Ishikawa (cell line): ENCODE data around the gene SLC8A1.

Experiments used
- CEBPB ChIP-seq: IDR thresholded peaks from 2 replicates; pipeline ENCODE4 v1.6.1; 2012
- CREB1 ChIP-seq: IDR thresholded peaks from 2 replicates; pipeline ENCODE4 v1.6.1; 2012; ENCODE audit warnings: low read depth
- EGR1 ChIP-seq: IDR thresholded peaks from 2 replicates; pipeline ENCODE4 v1.6.1; 2012
- EP300 ChIP-seq: IDR thresholded peaks from 2 replicates; pipeline ENCODE4 v1.6.1; 2012; ENCODE audit warnings: borderline replicate concordance
- FOXM1 ChIP-seq: IDR thresholded peaks from 2 replicates; pipeline ENCODE4 v1.6.1; 2012; ENCODE audit warnings: low read depth, borderline replicate concordance
- NFIC ChIP-seq: IDR thresholded peaks from 2 replicates; pipeline ENCODE4 v1.6.1; 2012
- RAD21 ChIP-seq: IDR thresholded peaks from 2 replicates; pipeline ENCODE4 v1.6.1; 2012; ENCODE audit warnings: low read depth
- TAF1 ChIP-seq: IDR thresholded peaks from 2 replicates; pipeline ENCODE4 v1.6.1; 2012; ENCODE audit warnings: low read depth, mild to moderate bottlenecking
- TCF12 ChIP-seq: IDR thresholded peaks from 2 replicates; pipeline ENCODE4 v1.6.1; 2012; ENCODE audit warnings: low read depth
- TEAD4 ChIP-seq: IDR thresholded peaks from 2 replicates; pipeline ENCODE4 v1.6.1; 2012
- YY1 ChIP-seq: IDR thresholded peaks from 2 replicates; pipeline ENCODE4 v1.6.1; 2012; ENCODE audit warnings: low read depth
- ZBTB7A ChIP-seq: IDR thresholded peaks from 2 replicates; pipeline ENCODE4 v1.6.1; 2012; ENCODE audit warnings: low read depth
- TF ChIP-seq, protein P1 (sequence below): IDR thresholded peaks from 2 replicates; pipeline ENCODE4 v1.6.1; 2012
- TF ChIP-seq, protein P2 (sequence below): IDR thresholded peaks from 2 replicates; pipeline ENCODE4 v1.6.1; 2012; ENCODE audit warnings: low read depth, mild to moderate bottlenecking
- TF ChIP-seq, protein P3 (sequence below): IDR thresholded peaks from 2 replicates; pipeline ENCODE4 v1.6.1; 2012

SLC8A1 gene

GRCh38 chr2:40106061-40106460 is 345.8 kb downstream of the SLC8A1 start:
- TF ChIP-seq YY1 (no peak), CEBPB (no peak), TEAD4 (no peak), CREB1 (no peak), RAD21 (no peak), EGR1 (no peak), TAF1 (no peak)
- TF ChIP-seq, protein P1, sequence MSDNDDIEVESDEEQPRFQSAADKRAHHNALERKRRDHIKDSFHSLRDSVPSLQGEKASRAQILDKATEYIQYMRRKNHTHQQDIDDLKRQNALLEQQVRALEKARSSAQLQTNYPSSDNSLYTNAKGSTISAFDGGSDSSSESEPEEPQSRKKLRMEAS: no peak
- TF ChIP-seq, protein P2, sequence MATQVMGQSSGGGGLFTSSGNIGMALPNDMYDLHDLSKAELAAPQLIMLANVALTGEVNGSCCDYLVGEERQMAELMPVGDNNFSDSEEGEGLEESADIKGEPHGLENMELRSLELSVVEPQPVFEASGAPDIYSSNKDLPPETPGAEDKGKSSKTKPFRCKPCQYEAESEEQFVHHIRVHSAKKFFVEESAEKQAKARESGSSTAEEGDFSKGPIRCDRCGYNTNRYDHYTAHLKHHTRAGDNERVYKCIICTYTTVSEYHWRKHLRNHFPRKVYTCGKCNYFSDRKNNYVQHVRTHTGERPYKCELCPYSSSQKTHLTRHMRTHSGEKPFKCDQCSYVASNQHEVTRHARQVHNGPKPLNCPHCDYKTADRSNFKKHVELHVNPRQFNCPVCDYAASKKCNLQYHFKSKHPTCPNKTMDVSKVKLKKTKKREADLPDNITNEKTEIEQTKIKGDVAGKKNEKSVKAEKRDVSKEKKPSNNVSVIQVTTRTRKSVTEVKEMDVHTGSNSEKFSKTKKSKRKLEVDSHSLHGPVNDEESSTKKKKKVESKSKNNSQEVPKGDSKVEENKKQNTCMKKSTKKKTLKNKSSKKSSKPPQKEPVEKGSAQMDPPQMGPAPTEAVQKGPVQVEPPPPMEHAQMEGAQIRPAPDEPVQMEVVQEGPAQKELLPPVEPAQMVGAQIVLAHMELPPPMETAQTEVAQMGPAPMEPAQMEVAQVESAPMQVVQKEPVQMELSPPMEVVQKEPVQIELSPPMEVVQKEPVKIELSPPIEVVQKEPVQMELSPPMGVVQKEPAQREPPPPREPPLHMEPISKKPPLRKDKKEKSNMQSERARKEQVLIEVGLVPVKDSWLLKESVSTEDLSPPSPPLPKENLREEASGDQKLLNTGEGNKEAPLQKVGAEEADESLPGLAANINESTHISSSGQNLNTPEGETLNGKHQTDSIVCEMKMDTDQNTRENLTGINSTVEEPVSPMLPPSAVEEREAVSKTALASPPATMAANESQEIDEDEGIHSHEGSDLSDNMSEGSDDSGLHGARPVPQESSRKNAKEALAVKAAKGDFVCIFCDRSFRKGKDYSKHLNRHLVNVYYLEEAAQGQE: no peak

DNA sequence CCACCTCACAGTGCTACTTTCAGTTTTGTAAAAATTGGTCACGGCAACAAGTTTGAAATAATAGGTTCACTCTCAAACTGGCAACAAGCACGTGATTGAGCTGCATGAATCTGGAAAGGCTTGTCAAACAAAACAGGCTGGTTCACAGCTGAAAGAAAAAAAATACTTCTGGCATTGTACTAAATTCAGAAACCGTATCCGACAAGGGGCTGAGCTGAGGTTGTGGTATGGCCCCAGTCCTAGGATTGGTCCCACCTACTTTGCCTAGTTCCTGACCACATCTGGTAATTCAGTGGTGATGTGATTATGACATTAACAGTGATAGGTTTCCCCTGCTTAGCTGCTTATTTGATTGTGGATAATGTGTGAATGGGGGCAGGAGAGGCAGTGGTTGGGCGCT is 346.3 kb downstream of the SLC8A1 start:
- TF ChIP-seq, protein P2: no peak
- no peak for TF ChIP-seq EGR1
- TF ChIP-seq CREB1: no peak
- TF ChIP-seq, protein P3, sequence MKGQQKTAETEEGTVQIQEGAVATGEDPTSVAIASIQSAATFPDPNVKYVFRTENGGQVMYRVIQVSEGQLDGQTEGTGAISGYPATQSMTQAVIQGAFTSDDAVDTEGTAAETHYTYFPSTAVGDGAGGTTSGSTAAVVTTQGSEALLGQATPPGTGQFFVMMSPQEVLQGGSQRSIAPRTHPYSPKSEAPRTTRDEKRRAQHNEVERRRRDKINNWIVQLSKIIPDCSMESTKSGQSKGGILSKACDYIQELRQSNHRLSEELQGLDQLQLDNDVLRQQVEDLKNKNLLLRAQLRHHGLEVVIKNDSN: no peak
- no peak for TF ChIP-seq ZBTB7A
- TF ChIP-seq FOXM1: no peak
- TF ChIP-seq TCF12: no peak

GRCh38 chr2:40103590-40103989 is 348.3 kb downstream of the SLC8A1 start:
- TF ChIP-seq, protein P2: no peak
- TF ChIP-seq CEBPB: no peak
- no peak for TF ChIP-seq CREB1
- TF ChIP-seq YY1: no peak
- TF ChIP-seq TCF12: no peak
- no peak for TF ChIP-seq ZBTB7A
- TF ChIP-seq TEAD4: no peak
- no peak for TF ChIP-seq EP300
- no peak for TF ChIP-seq NFIC
- TF ChIP-seq, protein P1: no peak
- no peak for TF ChIP-seq EGR1
- no peak for TF ChIP-seq FOXM1

DNA sequence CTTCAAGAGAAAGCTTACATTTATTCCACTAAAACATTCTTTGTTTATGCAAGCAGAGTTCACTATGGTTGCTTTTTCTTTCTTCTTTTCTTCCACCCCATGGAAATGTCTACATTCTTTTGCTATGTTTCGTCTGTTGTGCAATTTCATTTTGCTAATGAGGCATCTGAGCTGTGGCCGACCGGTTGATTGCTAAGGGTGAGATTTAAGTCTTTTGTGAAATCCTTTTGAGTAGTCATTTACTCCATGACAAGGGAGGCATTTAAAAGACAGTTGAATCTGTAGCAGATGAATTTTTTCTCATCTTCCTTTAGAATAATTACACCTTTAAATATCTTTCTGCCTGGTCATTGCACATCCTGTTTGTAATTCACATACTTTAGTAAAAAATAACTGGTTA is 348.7 kb downstream of the SLC8A1 start:
- no peak for TF ChIP-seq FOXM1
- TF ChIP-seq, protein P2: no peak
- no peak for TF ChIP-seq RAD21
- no peak for TF ChIP-seq TCF12
- TF ChIP-seq ZBTB7A: no peak
- TF ChIP-seq YY1: no peak
- TF ChIP-seq EGR1: no peak
- TF ChIP-seq CREB1: no peak
- TF ChIP-seq, protein P1: no peak
- no peak for TF ChIP-seq EP300
- TF ChIP-seq, protein P3: no peak
- TF ChIP-seq NFIC: no peak
- no peak for TF ChIP-seq CEBPB
- TF ChIP-seq TEAD4: no peak
- TF ChIP-seq TAF1: no peak
